CD4-positive, alpha-beta T cell (primary cell): Measurements from ENCODE around the gene SSTR5. TPM values are rescaled to one million over a fixed set of nuclear protein-coding genes. Genes with fewer than 3 reads are reported as not detected.

Source experiments
- ATAC-seq: fragments of 200-7000 bp; cut with Tn5 transposase; one replicate; pipeline ENCODE4 v1.10.0; 2022; ENCODE audit warnings: mild to moderate bottlenecking; ENCODE audit not compliant: poor library complexity
- CTCF ChIA-PET: fragments of 350-600 bp; sonication (Branson Sonifier 250); formaldehyde crosslinking; loops from one replicate; lab custom pipeline; 2021; ENCODE audit warnings: antibody characterized with exemption, inconsistent platforms; lab: Charles Lee
- POLR2A ChIA-PET: fragments of 350-600 bp; sonication (Branson Sonifier 250); formaldehyde crosslinking; loops from one replicate; lab custom pipeline; 2021; ENCODE audit warnings: antibody characterized with exemption, inconsistent platforms; lab: Charles Lee
- DNase-seq, 14 experiments: peaks; one replicate each; pipeline ENCODE4 v3.0.0-alpha.2; 2013 to 2020; ENCODE audit warnings: mixed read lengths in 2 of 14
- H3K27ac ChIP-seq, 2 donors: one replicate each; pipeline versions ENCODE4 v1.5.1 to v1.7.0; 2013; ENCODE audit warnings: low read length in 2 of 2, low read depth in 1 of 2, mild to moderate bottlenecking in 1 of 2
- H3K27me3 ChIP-seq, 2 experiments: 1 replicate in 1 of 2; 2 replicates in 1 of 2; pipeline versions ENCODE4 v1.6.1 to v1.7.0; 2013; ENCODE audit warnings: low read length in 2 of 2, control low read depth in 1 of 2, mild to moderate bottlenecking in 1 of 2, moderate library complexity in 1 of 2; ENCODE audit not compliant: insufficient read depth in 2 of 2, control insufficient read depth in 1 of 2
- H3K36me3 ChIP-seq: one replicate; pipeline ENCODE4 v1.6.1; 2013; ENCODE audit warnings: low read length, control low read depth; ENCODE audit not compliant: insufficient read depth
- H3K4me1 ChIP-seq: one replicate; pipeline ENCODE4 v1.6.1; 2013; ENCODE audit warnings: low read length, control low read depth; ENCODE audit not compliant: insufficient read depth
- H3K4me3 ChIP-seq: one replicate; pipeline ENCODE4 v1.5.1; 2013; ENCODE audit warnings: mild to moderate bottlenecking, low read length, moderate library complexity
- H3K9me3 ChIP-seq, 2 experiments: 1 replicate in 1 of 2; 2 replicates in 1 of 2; pipeline versions ENCODE4 v1.6.1 to v1.7.0; 2013; ENCODE audit warnings: low read length in 2 of 2, mild to moderate bottlenecking in 2 of 2, control low read depth in 1 of 2, moderate library complexity in 1 of 2; ENCODE audit not compliant: control insufficient read depth in 1 of 2, insufficient read depth in 1 of 2
- H3K27ac Mint-ChIP-seq: one replicate; pipeline ENCODE4 v1.8.0; 2020; ENCODE audit warnings: mixed read lengths
- H3K27me3 Mint-ChIP-seq: one replicate; pipeline ENCODE4 v1.8.0; 2021; ENCODE audit warnings: mixed read lengths
- H3K36me3 Mint-ChIP-seq: one replicate; pipeline ENCODE4 v1.8.0; 2021; ENCODE audit warnings: low read depth, mixed read lengths
- H3K4me1 Mint-ChIP-seq: one replicate; pipeline ENCODE4 v1.8.0; 2021; ENCODE audit warnings: low read depth, mixed read lengths
- H3K4me3 Mint-ChIP-seq: one replicate; pipeline ENCODE4 v1.8.0; 2020; ENCODE audit warnings: mild to moderate bottlenecking, mixed read lengths
- H3K9me3 Mint-ChIP-seq: one replicate; pipeline ENCODE4 v1.8.0; 2020; ENCODE audit warnings: mixed read lengths
- CTCF ChIP-seq: fragments of 200-600 bp; IDR thresholded peaks from one replicate; pipeline ENCODE4 v1.8.0; 2022; ENCODE audit warnings: antibody characterized with exemption, mild to moderate bottlenecking
- intact Hi-C, 2 experiments: fragments of 100-400 bp; cut with DNase I in 1 of 2; cut with micrococcal nuclease in 1 of 2; formaldehyde crosslinking; loops; one replicate each; pipeline versions ENCODE4 v1.15.1 to v1.9.0; 2023 to 2025; cut with DNase I, micrococcal nuclease
- total RNA-seq, 174 experiments: library from RNA in 2 of 174; stranded (reverse) in 2 of 174; gene quantifications; one replicate each; pipeline ENCODE4 v1.2.3 and lab custom pipeline; 2021 to 2026

Gene SSTR5
- total RNA-seq, 2 experiments from 2014 or later = not detected

DNA sequence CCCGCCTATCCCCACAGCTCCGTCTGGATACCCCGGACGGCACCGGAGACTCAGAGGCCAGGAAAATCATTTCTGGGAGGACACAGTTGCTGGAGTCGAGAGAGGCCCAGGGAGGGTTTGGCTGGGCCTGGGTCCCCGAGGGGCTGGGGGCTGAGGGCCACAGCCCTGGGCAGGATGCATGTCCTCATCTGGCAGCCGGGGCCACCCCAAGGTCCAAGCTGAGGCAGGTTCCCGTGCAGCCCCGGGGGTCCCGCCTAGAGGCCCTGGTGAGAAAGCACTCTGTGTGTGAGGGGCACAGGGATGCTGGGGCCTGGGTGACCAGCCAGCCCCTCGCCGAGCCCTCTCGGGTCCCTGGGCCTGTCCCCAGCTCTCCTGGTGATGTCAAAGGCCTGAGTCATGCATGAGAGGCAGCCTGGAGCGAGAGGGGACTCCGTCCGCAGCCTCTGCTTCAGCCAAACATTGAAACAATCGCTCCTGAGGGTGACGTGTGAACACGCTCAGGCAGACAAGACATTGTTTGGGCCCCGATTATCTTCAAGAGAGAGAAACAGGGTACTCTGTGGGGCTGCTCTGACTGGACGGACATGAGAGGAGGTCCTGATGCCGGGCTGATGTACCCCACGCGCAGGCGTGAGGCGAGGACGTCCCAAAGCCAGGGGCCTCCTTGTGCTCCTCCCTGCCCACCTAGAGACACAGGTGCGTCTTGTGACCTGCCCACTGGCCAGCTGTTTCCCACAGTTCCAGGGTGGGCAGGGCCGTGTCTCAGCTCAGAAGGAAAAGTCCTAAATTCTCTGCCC is 49.3 kb downstream of the SSTR5 start:
- no peak overlapping the region for H3K27ac ChIP-seq
- POLR2A ChIA-PET = no interaction called here
- H3K36me3 ChIP-seq = no peaks in the 10 kb centered on the region
- no peak overlapping the region for H3K4me3 Mint-ChIP-seq
- TF ChIP-seq CTCF = no peak
- intact Hi-C loops = no loop called here
- H3K4me1 ChIP-seq = peaks cover 8% of the 10 kb centered on the region
- H3K4me1 Mint-ChIP-seq = no peaks in the 10 kb centered on the region
- ATAC-seq (no peak), DNase-seq (no peak)
- H3K27me3 ChIP-seq = no peaks in the 10 kb centered on the region
- no peak overlapping the region for H3K4me3 ChIP-seq
- CTCF ChIA-PET = no interaction called here
- peaks cover 0 to 7% of the 10 kb centered on the region in 2 experiments for H3K9me3 ChIP-seq
- no peak overlapping the region for H3K27ac Mint-ChIP-seq
- no peaks in the 10 kb centered on the region for H3K9me3 Mint-ChIP-seq
- H3K36me3 Mint-ChIP-seq = no peaks in the 10 kb centered on the region
- H3K27me3 Mint-ChIP-seq = no peaks in the 10 kb centered on the region

- Histone ChIP-seq H3K4me1 (peaks cover 8% of the 10 kb centered on the region), H3K27ac (no peak overlapping the region), H3K4me3 (no peak overlapping the region), H3K9me3 (peaks cover 0 to 7% of the 10 kb centered on the region in 2 experiments), H3K36me3 (no peaks in the 10 kb centered on the region), H3K27me3 (no peaks in the 10 kb centered on the region)
- intact Hi-C loops = no loop called here
- ChIA-PET CTCF (no interaction called here), POLR2A (no interaction called here)
- DNase-seq = no peak
- H3K4me1 Mint-ChIP-seq = no peaks in the 10 kb centered on the region
- no peaks in the 10 kb centered on the region for H3K27me3 Mint-ChIP-seq
- H3K27ac Mint-ChIP-seq = no peak overlapping the region
- H3K36me3 Mint-ChIP-seq = no peaks in the 10 kb centered on the region
- no peak overlapping the region for H3K4me3 Mint-ChIP-seq
- TF ChIP-seq CTCF = no peak
- ATAC-seq = no peak
- no peaks in the 10 kb centered on the region for H3K9me3 Mint-ChIP-seq
Observed at GRCh38 chr16:1122398-1122765, 49.8 kb downstream of the SSTR5 start.

DNA sequence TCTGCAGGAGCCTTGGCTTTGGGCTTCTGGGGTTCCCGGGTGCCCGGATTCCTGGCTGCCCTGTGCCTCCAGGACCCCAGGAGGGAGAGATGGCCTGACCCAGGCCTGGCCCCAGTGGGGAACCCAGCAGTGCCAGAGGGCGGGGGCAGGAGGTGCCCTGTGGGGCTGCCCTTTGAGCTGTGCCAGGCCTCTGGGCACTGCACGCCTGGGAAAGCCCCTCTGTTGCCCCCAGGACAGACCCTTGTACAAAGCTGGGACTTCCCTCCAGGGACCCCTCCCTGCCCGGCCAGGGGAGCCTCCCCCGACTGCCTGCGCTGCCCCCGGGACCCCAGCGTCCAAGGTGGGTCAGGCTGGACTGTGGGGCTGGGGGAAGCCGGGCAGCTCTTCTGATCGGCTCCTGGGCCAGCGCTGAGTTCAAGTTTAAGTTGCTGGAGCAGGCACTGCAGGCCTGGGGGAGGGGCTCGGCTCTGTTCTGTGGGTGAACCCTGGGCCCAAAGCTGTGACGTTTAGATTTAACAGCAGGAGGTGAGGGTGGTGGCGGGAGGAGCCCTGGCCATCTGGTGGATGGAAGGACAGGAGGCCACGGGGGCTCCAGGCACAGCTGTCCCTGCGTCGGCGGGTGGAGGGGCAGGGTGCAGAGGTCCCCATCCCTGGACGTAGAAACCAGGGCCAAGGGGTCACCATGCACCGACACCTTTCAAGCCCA is 51.1 kb downstream of the SSTR5 start:
- H3K27ac Mint-ChIP-seq = no peak overlapping the region
- Histone ChIP-seq H3K27ac (no peak overlapping the region), H3K4me1 (peaks cover 8% of the 10 kb centered on the region), H3K9me3 (peaks cover 0 to 7% of the 10 kb centered on the region in 2 experiments), H3K36me3 (no peaks in the 10 kb centered on the region), H3K4me3 (no peak overlapping the region), H3K27me3 (no peaks in the 10 kb centered on the region)
- intact Hi-C loops = no loop called here
- ChIA-PET POLR2A (no interaction called here), CTCF (no interaction called here)
- no peak for TF ChIP-seq CTCF
- no peaks in the 10 kb centered on the region for H3K36me3 Mint-ChIP-seq
- H3K27me3 Mint-ChIP-seq = no peaks in the 10 kb centered on the region
- no peak for DNase-seq
- no peaks in the 10 kb centered on the region for H3K4me1 Mint-ChIP-seq
- no peaks in the 10 kb centered on the region for H3K9me3 Mint-ChIP-seq
- no peak for ATAC-seq
- H3K4me3 Mint-ChIP-seq = no peak overlapping the region
